ENCODE measurements around the gene MID1.

Gene MID1

GRCh38 chrX:10519278-10519677, 101.1 kb downstream of the MID1 start:
- DNase-seq = no peak
- TF ChIP-seq POLR2A (IDR thresholded peaks at IDR 0.05; ENCODE audit: low read length) (no peak), GATA1 (IDR thresholded peaks at IDR 0.05; ENCODE audit: low read depth, low read length) (no peak)

GRCh38 chrX:10518073-10518472, 102.3 kb downstream of the MID1 start:
- no peak for DNase-seq
- TF ChIP-seq GATA1 (IDR thresholded peaks at IDR 0.05; ENCODE audit: low read depth, low read length) (no peak), POLR2A (IDR thresholded peaks at IDR 0.05; ENCODE audit: low read length) (no peak)

- no peak for DNase-seq
- no peak for TF ChIP-seq POLR2A (IDR thresholded peaks at IDR 0.05; ENCODE audit: low read length)
- no peak for TF ChIP-seq GATA1 (IDR thresholded peaks at IDR 0.05; ENCODE audit: low read depth, low read length)
Measured at GRCh38 chrX:10516781-10517322, 103.5 kb downstream of the MID1 start.

GRCh38 chrX:10514891-10515290, 105.5 kb downstream of the MID1 start:
- DNase-seq = no peak
- TF ChIP-seq POLR2A (IDR thresholded peaks at IDR 0.05; ENCODE audit: low read length) (no peak), GATA1 (IDR thresholded peaks at IDR 0.05; ENCODE audit: low read depth, low read length) (no peak)

GRCh38 chrX:10513974-10514373, 106.4 kb downstream of the MID1 start:
- DNase-seq = no peak
- no peak for TF ChIP-seq POLR2A (IDR thresholded peaks at IDR 0.05; ENCODE audit: low read length)
- no peak for TF ChIP-seq GATA1 (IDR thresholded peaks at IDR 0.05; ENCODE audit: low read depth, low read length)

GRCh38 chrX:10512741-10513140, 107.6 kb downstream of the MID1 start:
- TF ChIP-seq GATA1 (IDR thresholded peaks at IDR 0.05; ENCODE audit: low read depth, low read length) (no peak), POLR2A (IDR thresholded peaks at IDR 0.05; ENCODE audit: low read length) (no peak)
- DNase-seq = no peak

DNA sequence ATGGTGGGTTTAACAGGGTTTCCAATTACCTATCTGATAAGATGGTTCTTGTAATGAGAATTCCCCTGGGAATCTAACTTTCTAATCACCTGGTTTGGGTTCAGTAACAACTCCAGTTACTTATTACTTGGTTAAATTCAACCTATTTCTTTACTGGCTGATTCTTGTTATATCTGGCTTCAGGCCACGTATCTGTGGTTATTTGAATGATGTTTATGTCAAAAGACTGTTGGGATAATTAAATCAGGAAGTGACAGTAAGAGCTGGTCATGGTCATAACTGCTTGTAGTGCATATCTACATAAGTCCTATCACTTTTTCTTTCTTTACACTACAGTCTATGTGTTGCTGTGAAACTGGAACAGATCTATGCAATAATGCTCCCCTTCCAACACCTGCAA, 108.1 kb downstream of the MID1 start:
- no peak for DNase-seq
- TF ChIP-seq GATA1 (IDR thresholded peaks at IDR 0.05; ENCODE audit: low read depth, low read length) (no peak), POLR2A (IDR thresholded peaks at IDR 0.05; ENCODE audit: low read length) (no peak)

DNA sequence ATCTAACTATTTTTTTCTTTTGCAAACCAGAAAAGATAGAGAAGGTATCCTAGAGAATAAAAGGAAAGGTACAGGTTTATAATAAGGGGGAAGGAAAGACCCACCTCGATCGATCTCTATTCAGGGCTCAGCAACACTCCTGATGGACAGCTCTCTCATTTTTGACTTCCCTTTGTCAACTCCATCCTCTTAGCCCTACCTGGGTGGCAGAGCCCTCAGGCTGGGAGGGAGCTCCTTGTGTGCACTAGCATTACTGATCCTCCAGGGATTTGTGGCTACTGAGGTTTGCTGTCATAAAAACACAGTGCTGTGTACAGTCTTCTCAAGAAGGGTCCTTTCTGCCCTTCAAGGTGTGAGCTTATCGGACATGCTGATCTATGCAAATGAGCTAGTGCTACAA, 111.0 kb downstream of the MID1 start:
- TF ChIP-seq POLR2A (IDR thresholded peaks at IDR 0.05; ENCODE audit: low read length) = no peak
- DNase-seq = no peak

GRCh38 chrX:10508891-10509290, 111.5 kb downstream of the MID1 start:
- TF ChIP-seq GATA1 (IDR thresholded peaks at IDR 0.05; ENCODE audit: low read depth, low read length) (no peak), POLR2A (IDR thresholded peaks at IDR 0.05; ENCODE audit: low read length) (no peak)

GRCh38 chrX:10507876-10508275, 112.5 kb downstream of the MID1 start:
- TF ChIP-seq POLR2A (IDR thresholded peaks at IDR 0.05; ENCODE audit: low read length) (no peak), GATA1 (IDR thresholded peaks at IDR 0.05; ENCODE audit: low read depth, low read length) (no peak)
- DNase-seq = no peak

More at GRCh38 chrX:10508891-10509290, 111.5 kb downstream of the MID1 start:
- DNase-seq = no peak

- no peak for DNase-seq
- no peak for TF ChIP-seq POLR2A (IDR thresholded peaks at IDR 0.05; ENCODE audit: low read length)
- TF ChIP-seq GATA1 (IDR thresholded peaks at IDR 0.05; ENCODE audit: low read depth, low read length) = no peak
Measured at GRCh38 chrX:10507181-10507580, 113.2 kb downstream of the MID1 start.

DNA sequence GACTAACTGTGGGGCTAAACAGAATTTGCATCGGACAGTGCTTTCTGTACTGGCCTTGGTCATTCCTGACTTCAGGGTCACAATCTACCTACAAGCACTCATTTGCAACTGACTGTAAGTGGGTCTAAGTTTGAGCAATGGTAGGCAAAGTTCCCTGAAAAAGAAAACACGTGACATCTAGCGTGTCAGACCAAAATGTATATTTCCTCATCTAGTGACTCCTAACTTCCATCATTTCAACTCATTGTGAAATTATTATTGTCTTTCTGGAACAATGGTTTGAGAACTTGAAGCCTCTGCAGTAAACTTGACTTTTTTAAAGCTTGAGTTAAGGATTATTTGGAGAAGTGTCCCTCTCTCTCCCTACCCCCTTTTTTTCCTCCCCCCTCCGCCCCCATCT, 113.6 kb downstream of the MID1 start:
- DNase-seq = no peak

GRCh38 chrX:10505726-10506125, 114.7 kb downstream of the MID1 start:
- no peak for TF ChIP-seq GATA1 (IDR thresholded peaks at IDR 0.05; ENCODE audit: low read depth, low read length)
- no peak for TF ChIP-seq POLR2A (IDR thresholded peaks at IDR 0.05; ENCODE audit: low read length)
- DNase-seq = no peak

More for the DNA sequence above, 113.6 kb downstream of the MID1 start:
- no peak for TF ChIP-seq POLR2A (IDR thresholded peaks at IDR 0.05; ENCODE audit: low read length)
- no peak for TF ChIP-seq GATA1 (IDR thresholded peaks at IDR 0.05; ENCODE audit: low read depth, low read length)

GRCh38 chrX:10502961-10503360, 117.4 kb downstream of the MID1 start:
- no peak for DNase-seq
- TF ChIP-seq GATA1 (IDR thresholded peaks at IDR 0.05; ENCODE audit: low read depth, low read length) = no peak
- no peak for TF ChIP-seq POLR2A (IDR thresholded peaks at IDR 0.05; ENCODE audit: low read length)

- TF ChIP-seq GATA1 (IDR thresholded peaks at IDR 0.05; ENCODE audit: low read depth, low read length) = no peak
- no peak for TF ChIP-seq POLR2A (IDR thresholded peaks at IDR 0.05; ENCODE audit: low read length)
- no peak for DNase-seq
Measured at GRCh38 chrX:10501611-10502010, 118.8 kb downstream of the MID1 start.

Data from erythroblast (primary cell).